K562 (cell line): ENCODE data around the gene ESRRB. TPM values are rescaled to one million over a fixed set of nuclear protein-coding genes. Genes with fewer than 3 reads are reported as not detected.

Source experiments
- ATAC-seq: fragments of 200-7000 bp; cut with Tn5 transposase; 3 replicates; pipeline ENCODE4 v1.9.1; 2020; ENCODE audit warnings: moderate library complexity
- BruUV-seq: library from RNA; stranded (reverse); fragments of 400-500 nt; replicated peaks from 2 replicates; lab custom pipeline; 2021; lab: Mats Ljungman, UMichigan
- CTCF ChIA-PET: fragments of 300-600 bp; formaldehyde crosslinking; extraction: SDS; loops from one replicate; lab custom pipeline; 2021; ENCODE audit warnings: low intra/inter-chr PET ratio; lab: Yijun Ruan, JAX
- POLR2A ChIA-PET: fragments of 300-600, 350-650 bp; sonication (Branson Sonifier 250); formaldehyde crosslinking; extraction: SDS; loops from one replicate; lab custom pipeline; 2021; ENCODE audit warnings: antibody characterized with exemption, inconsistent platforms; lab: Yijun Ruan, JAX
- DNase-seq, 4 experiments: peaks; one replicate each; pipeline versions ENCODE4 v3.0.0 to v3.0.0-alpha.2; 2011 to 2018; ENCODE audit warnings: low spot score in 3 of 4, mixed read lengths in 3 of 4; ENCODE audit errors: extremely low read depth in 1 of 4
- FAIRE-seq: peaks from 2 replicates; lab custom pipeline; 2011; peaks lifted over from hg19 to GRCh38; lab: Jason Lieb, UNC
- H2AFZ ChIP-seq: 2 replicates; pipeline ENCODE4 v1.6.0; 2011; ENCODE audit warnings: low read depth, low read length, control low read depth, inconsistent platforms
- H3K27ac ChIP-seq: fragments of 200-600 bp; 3 replicates; pipeline ENCODE4 v1.8.0; 2011; ENCODE audit warnings: low read depth, mild to moderate bottlenecking, control low read depth, inconsistent platforms, low read length, moderate library complexity, mixed read lengths; ENCODE audit errors: extremely low read depth
- H3K27me3 ChIP-seq, 2 experiments: fragments of 300-600 bp in 1 of 2; 2 replicates in 1 of 2; 3 replicates in 1 of 2; pipeline versions ENCODE4 v1.6.0 to v1.8.0; 2011; ENCODE audit warnings: inconsistent platforms in 2 of 2, low read length in 2 of 2, mild to moderate bottlenecking in 1 of 2, mixed read lengths in 1 of 2, moderate library complexity in 1 of 2; ENCODE audit not compliant: control insufficient read depth in 2 of 2, insufficient read depth in 2 of 2
- H3K36me3 ChIP-seq: fragments of 300-600 bp; 3 replicates; pipeline ENCODE4 v1.8.0; 2011; ENCODE audit warnings: mild to moderate bottlenecking, low read length, inconsistent platforms; ENCODE audit not compliant: control insufficient read depth, insufficient read depth
- H3K4me1 ChIP-seq, 2 experiments: fragments of 200-600 bp in 1 of 2; replicated peaks in 1 of 2; 2 replicates in 1 of 2; 3 replicates in 1 of 2; pipeline versions ENCODE4 v1.5.1 to v1.8.0; 2011; ENCODE audit warnings: inconsistent platforms in 2 of 2, low read length in 2 of 2, mild to moderate bottlenecking in 1 of 2, mixed read lengths in 1 of 2, moderate library complexity in 1 of 2; ENCODE audit not compliant: control insufficient read depth in 2 of 2, insufficient read depth in 2 of 2
- H3K4me2 ChIP-seq: 2 replicates; pipeline ENCODE4 v1.6.1; 2011; ENCODE audit warnings: low read length, control low read depth, inconsistent platforms, mixed read lengths; ENCODE audit not compliant: insufficient read depth
- H3K4me3 ChIP-seq: fragments of 200-600 bp; sonication (generic), shearing (Covaris generic); 2 replicates; pipeline ENCODE4 v1.5.1; 2016; ENCODE audit warnings: control low read depth, inconsistent platforms
- H3K79me2 ChIP-seq: fragments of 200-600 bp; 3 replicates; pipeline ENCODE4 v1.8.0; 2011; ENCODE audit warnings: low read length, inconsistent platforms; ENCODE audit not compliant: control insufficient read depth, insufficient read depth
- H3K9ac ChIP-seq, 2 experiments: 2 replicates each; pipeline versions ENCODE4 v1.6.0 to v1.6.1; 2011; ENCODE audit warnings: low read depth in 2 of 2, low read length in 2 of 2, control low read depth in 1 of 2, inconsistent platforms in 1 of 2, mild to moderate bottlenecking in 1 of 2, mixed read lengths in 1 of 2; ENCODE audit not compliant: insufficient read depth in 1 of 2
- H3K9me1 ChIP-seq: one replicate; pipeline ENCODE4 v1.6.0; 2011; ENCODE audit warnings: inconsistent platforms, mild to moderate bottlenecking, low read length, moderate library complexity; ENCODE audit not compliant: control insufficient read depth, insufficient read depth
- H3K9me3 ChIP-seq: replicated peaks from 2 replicates; pipeline ENCODE4 v1.5.1; 2011; ENCODE audit warnings: low read depth, low read length, inconsistent platforms; ENCODE audit not compliant: control insufficient read depth, insufficient read depth
- H4K20me1 ChIP-seq: replicated peaks from 2 replicates; pipeline ENCODE4 v1.6.1; 2011; ENCODE audit warnings: low read length, inconsistent platforms, mixed read lengths; ENCODE audit not compliant: control insufficient read depth, insufficient read depth
- ETV1 ChIP-seq: fragments of 450-650 bp; conservative IDR thresholded peaks from 2 replicates; pipeline ENCODE4 v1.6.1; 2016; ENCODE audit warnings: missing genetic modification characterization, control low read depth, low read depth, missing compliant biosample characterization
- FOXM1 ChIP-seq, 2 experiments: fragments of 450-650 bp in 1 of 2; sonication (generic) in 1 of 2; formaldehyde crosslinking in 1 of 2; IDR thresholded peaks; 2 replicates each; pipeline versions ENCODE4 v1.6.1 to v1.9.0; 2017 to 2022; ENCODE audit warnings: low read depth in 2 of 2, mild to moderate bottlenecking in 2 of 2, missing genetic modification reagents in 1 of 2, moderate library complexity in 1 of 2
- KLF13 ChIP-seq: fragments of 450-650 bp; IDR thresholded peaks from 2 replicates; pipeline ENCODE4 v1.6.1; 2016; ENCODE audit warnings: missing genetic modification characterization, low read depth, mild to moderate bottlenecking, missing compliant biosample characterization, moderate library complexity, borderline replicate concordance
- MIER1 ChIP-seq: fragments of 450-650 bp; IDR thresholded peaks from 2 replicates; pipeline ENCODE4 v1.6.1; 2016; ENCODE audit warnings: antibody characterized with exemption, mild to moderate bottlenecking, low read depth
- XRCC3 ChIP-seq: fragments of 450-650 bp; IDR thresholded peaks from 2 replicates; pipeline ENCODE4 v1.6.1; 2017; ENCODE audit warnings: mild to moderate bottlenecking, moderate library complexity
- ZNF24 ChIP-seq: fragments of 450-650 bp; IDR thresholded peaks from 2 replicates; pipeline ENCODE4 v1.6.1; 2016
- WGBS: fragments of 100-300 bp; shearing (Covaris generic); methylation state at CpG from one replicate; pipeline ENCODE4 v1.1.6; 2016; ENCODE audit warnings: low coverage, mixed read lengths; ENCODE audit not compliant: insufficient coverage; ENCODE audit errors: missing lambda C conversion rate; 5-methylcytosine and 5-hydroxymethylcytosine counted together
- in situ Hi-C: fragments of 300-500 bp; cut with MboI; formaldehyde crosslinking; loops from 4 replicates; pipeline ENCODE4 v1.15.0; 2018; ENCODE audit warnings: inconsistent platforms, mixed read lengths
- intact Hi-C: fragments of 100-400 bp; cut with micrococcal nuclease; formaldehyde crosslinking; loops from 2 replicates; pipeline ENCODE4 v1.14.2; 2022
- polyA plus RNA-seq, 8 experiments: library from polyadenylated mRNA; depleted of rRNA in 4 of 8; stranded (reverse) in 5 of 8; unstranded in 3 of 8; fragments of >200 nt; fragmentation: Nextera tagmentation in 2 of 8; fragmentation: Illumina TruSeq in 1 of 8; extraction: Ambion mirVana in 2 of 8; extraction: Trizol in 1 of 8; gene quantifications; 2 replicates each; pipeline versions ENCODE4 v1.2.1 to v1.2.3, GENCODE V29; 2011 to 2014; ENCODE audit warnings: inconsistent platforms in 1 of 8, missing spikeins in 1 of 8
- total RNA-seq, 7 experiments: library from RNA; depleted of rRNA in 6 of 7; stranded (reverse); fragments of >200 nt in 6 of 7; fragmentation: Illumina TruSeq in 2 of 7; extraction: Trizol in 2 of 7; gene quantifications; 2 replicates each; pipeline versions ENCODE4 v1.2.1 to v1.2.3, GENCODE V29; 2011 to 2021; ENCODE audit warnings: low replicate concordance in 1 of 7
- TF ChIP-seq, protein P1 (sequence below): fragments of 200-800 bp; sonication (Bioruptor generic); IDR thresholded peaks from 2 replicates; pipeline ENCODE4 v1.6.1; 2016; ENCODE audit warnings: missing genetic modification characterization, missing compliant biosample characterization
- TF ChIP-seq, protein P2 (sequence below): fragments of 200-800 bp; sonication (Bioruptor generic); IDR thresholded peaks from 2 replicates; pipeline ENCODE4 v1.6.1; 2017; ENCODE audit warnings: missing genetic modification characterization, missing compliant biosample characterization
- TF ChIP-seq, protein P3 (sequence below), 2 experiments: fragments of 450-650 bp in 1 of 2; sonication (generic) in 1 of 2; formaldehyde crosslinking in 1 of 2; IDR thresholded peaks in 1 of 2; conservative IDR thresholded peaks in 1 of 2; 2 replicates each; pipeline versions ENCODE4 v1.6.1 to v1.8.1; 2016 to 2023; ENCODE audit warnings: mild to moderate bottlenecking in 2 of 2, moderate library complexity in 2 of 2, inconsistent platforms in 1 of 2, missing genetic modification reagents in 1 of 2
- TF ChIP-seq, protein P4 (sequence below): IDR thresholded peaks from 2 replicates; pipeline ENCODE4 v1.6.1; 2012; ENCODE audit warnings: low read depth, low read length, improper control_type of control experiment, borderline replicate concordance

The ESRRB gene
- total and polyA plus RNA-seq, 9 of the 15 experiments (the other 6 are each of a cell fraction or from before 2014, with no cell fraction given): 3.2 to 24.7 (median 14.5) TPM

DNA sequence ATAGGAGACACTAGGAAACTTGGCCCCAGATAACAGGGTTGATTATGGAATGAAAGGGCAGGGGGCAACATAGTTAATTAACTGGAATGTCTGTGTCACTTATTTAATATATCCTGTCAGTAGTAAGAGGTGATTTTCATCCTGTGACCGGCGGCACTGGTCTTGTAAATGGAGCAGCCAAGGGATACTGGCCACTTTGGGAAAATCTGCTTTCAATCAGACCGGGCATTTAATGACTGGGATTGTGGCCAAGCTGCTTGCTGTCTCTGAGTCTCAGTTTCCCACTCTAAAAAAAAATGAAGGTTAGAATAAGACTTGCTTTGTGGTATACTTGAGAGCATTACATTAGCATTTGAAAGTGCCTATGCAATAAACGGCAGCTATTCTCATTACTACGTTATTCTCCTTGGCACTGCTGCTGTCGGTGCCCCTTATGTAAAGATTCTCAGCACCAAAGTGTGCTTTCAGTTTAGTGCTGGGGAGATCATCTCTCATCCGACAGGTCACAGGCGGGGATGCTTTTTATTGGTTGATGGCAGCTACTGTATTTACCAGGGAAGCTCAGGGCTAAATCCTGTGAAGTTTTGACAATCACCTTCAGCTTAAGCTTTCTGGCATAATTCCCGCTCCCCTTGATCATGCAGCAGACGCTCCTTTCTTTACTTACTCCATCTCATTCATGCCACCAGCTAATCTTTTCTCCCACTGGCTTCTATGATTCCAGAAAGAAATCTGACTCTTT lies 162.1 kb downstream of the ESRRB start:
- in situ Hi-C loops: no loop called here
- Histone ChIP-seq H3K4me3 (no peak overlapping the region), H3K9me3 (no peaks in the 10 kb centered on the region), H3K9me1 (no peaks in the 10 kb centered on the region), H2AFZ (no peak overlapping the region), H4K20me1 (no peaks in the 10 kb centered on the region), H3K27me3 (peaks cover 7 to 16% of the 10 kb centered on the region in 2 experiments), H3K79me2 (no peaks in the 10 kb centered on the region), H3K4me1 (no peaks in the 10 kb centered on the region; a peak in 1 of 5 replicates), H3K4me2 (no peak overlapping the region), H3K27ac (no peak overlapping the region), H3K36me3 (no peaks in the 10 kb centered on the region), H3K9ac (no peak overlapping the region)
- intact Hi-C loops: no loop called here
- POLR2A ChIA-PET: no interaction called here
- WGBS: 4% methylated on average over 10 of the region's 10 CpGs
- DNase-seq: no peak
- BruUV-seq: no TSS peak
- CTCF ChIA-PET: interaction anchor here (0.6 kb wide), 1 partner anchor 1168 kb away, joined by 3 read pairs; no protein-coding TSS in a partner anchor
- no peak for ATAC-seq
- FAIRE-seq: no peak
- TF ChIP-seq MIER1 (no peak), FOXM1 (IDR thresholded peaks at IDR 0.05; ENCODE audit: low read depth) (no peak), FOXM1 (CRISPR knock-in tag; IDR thresholded peaks at IDR 0.05; ENCODE audit: low read depth) (no peak), KLF13 (no peak), ZNF24 (no peak), ETV1 (tag) (no peak), XRCC3 (no peak)
- TF ChIP-seq, protein P1, sequence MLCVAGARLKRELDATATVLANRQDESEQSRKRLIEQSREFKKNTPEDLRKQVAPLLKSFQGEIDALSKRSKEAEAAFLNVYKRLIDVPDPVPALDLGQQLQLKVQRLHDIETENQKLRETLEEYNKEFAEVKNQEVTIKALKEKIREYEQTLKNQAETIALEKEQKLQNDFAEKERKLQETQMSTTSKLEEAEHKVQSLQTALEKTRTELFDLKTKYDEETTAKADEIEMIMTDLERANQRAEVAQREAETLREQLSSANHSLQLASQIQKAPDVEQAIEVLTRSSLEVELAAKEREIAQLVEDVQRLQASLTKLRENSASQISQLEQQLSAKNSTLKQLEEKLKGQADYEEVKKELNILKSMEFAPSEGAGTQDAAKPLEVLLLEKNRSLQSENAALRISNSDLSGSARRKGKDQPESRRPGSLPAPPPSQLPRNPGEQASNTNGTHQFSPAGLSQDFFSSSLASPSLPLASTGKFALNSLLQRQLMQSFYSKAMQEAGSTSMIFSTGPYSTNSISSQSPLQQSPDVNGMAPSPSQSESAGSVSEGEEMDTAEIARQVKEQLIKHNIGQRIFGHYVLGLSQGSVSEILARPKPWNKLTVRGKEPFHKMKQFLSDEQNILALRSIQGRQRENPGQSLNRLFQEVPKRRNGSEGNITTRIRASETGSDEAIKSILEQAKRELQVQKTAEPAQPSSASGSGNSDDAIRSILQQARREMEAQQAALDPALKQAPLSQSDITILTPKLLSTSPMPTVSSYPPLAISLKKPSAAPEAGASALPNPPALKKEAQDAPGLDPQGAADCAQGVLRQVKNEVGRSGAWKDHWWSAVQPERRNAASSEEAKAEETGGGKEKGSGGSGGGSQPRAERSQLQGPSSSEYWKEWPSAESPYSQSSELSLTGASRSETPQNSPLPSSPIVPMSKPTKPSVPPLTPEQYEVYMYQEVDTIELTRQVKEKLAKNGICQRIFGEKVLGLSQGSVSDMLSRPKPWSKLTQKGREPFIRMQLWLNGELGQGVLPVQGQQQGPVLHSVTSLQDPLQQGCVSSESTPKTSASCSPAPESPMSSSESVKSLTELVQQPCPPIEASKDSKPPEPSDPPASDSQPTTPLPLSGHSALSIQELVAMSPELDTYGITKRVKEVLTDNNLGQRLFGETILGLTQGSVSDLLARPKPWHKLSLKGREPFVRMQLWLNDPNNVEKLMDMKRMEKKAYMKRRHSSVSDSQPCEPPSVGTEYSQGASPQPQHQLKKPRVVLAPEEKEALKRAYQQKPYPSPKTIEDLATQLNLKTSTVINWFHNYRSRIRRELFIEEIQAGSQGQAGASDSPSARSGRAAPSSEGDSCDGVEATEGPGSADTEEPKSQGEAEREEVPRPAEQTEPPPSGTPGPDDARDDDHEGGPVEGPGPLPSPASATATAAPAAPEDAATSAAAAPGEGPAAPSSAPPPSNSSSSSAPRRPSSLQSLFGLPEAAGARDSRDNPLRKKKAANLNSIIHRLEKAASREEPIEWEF (CRISPR knock-in tag): no peak
- TF ChIP-seq, protein P2, sequence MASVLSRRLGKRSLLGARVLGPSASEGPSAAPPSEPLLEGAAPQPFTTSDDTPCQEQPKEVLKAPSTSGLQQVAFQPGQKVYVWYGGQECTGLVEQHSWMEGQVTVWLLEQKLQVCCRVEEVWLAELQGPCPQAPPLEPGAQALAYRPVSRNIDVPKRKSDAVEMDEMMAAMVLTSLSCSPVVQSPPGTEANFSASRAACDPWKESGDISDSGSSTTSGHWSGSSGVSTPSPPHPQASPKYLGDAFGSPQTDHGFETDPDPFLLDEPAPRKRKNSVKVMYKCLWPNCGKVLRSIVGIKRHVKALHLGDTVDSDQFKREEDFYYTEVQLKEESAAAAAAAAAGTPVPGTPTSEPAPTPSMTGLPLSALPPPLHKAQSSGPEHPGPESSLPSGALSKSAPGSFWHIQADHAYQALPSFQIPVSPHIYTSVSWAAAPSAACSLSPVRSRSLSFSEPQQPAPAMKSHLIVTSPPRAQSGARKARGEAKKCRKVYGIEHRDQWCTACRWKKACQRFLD (CRISPR knock-in tag): no peak
- TF ChIP-seq, protein P3, sequence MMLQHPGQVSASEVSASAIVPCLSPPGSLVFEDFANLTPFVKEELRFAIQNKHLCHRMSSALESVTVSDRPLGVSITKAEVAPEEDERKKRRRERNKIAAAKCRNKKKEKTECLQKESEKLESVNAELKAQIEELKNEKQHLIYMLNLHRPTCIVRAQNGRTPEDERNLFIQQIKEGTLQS (IDR thresholded peaks at IDR 0.05): no peak
- TF ChIP-seq, protein P3 (CRISPR knock-in tag; conservative IDR thresholded peaks at IDR 0.05): no peak
- TF ChIP-seq, protein P4, sequence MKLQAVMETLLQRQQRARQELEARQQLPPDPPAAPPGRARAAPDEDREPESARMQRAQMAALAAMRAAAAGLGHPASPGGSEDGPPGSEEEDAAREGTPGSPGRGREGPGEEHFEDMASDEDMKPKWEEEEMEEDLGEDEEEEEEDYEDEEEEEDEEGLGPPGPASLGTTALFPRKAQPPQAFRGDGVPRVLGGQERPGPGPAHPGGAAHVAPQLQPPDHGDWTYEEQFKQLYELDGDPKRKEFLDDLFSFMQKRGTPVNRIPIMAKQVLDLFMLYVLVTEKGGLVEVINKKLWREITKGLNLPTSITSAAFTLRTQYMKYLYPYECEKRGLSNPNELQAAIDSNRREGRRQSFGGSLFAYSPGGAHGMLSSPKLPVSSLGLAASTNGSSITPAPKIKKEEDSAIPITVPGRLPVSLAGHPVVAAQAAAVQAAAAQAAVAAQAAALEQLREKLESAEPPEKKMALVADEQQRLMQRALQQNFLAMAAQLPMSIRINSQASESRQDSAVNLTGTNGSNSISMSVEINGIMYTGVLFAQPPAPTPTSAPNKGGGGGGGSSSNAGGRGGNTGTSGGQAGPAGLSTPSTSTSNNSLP: no peak
